ENCODE measurements around the gene PRTFDC1. TPM values are rescaled to one million over a fixed set of nuclear protein-coding genes. Genes with fewer than 3 reads are reported as not detected.
A peak's percentile ranks its signal among the peaks of the same experiment; 100 is the strongest.
"Not testable (repeated sequence)": the region's sequence is repeated elsewhere in the genome, so short reads cannot be mapped to it uniquely, and the experiment has no call there.

The PRTFDC1 gene
- total and polyA plus RNA-seq, 11 donors = 1.9 to 13.1 (median 4.6) TPM

- no peaks in the 10 kb centered on the region for H3K36me3 ChIP-seq
- peak; percentile 33 to 74 (median 63) for ATAC-seq
- TF ChIP-seq POLR2A (IDR thresholded peaks at IDR 0.05) = no peak
- TF ChIP-seq, protein P1, sequence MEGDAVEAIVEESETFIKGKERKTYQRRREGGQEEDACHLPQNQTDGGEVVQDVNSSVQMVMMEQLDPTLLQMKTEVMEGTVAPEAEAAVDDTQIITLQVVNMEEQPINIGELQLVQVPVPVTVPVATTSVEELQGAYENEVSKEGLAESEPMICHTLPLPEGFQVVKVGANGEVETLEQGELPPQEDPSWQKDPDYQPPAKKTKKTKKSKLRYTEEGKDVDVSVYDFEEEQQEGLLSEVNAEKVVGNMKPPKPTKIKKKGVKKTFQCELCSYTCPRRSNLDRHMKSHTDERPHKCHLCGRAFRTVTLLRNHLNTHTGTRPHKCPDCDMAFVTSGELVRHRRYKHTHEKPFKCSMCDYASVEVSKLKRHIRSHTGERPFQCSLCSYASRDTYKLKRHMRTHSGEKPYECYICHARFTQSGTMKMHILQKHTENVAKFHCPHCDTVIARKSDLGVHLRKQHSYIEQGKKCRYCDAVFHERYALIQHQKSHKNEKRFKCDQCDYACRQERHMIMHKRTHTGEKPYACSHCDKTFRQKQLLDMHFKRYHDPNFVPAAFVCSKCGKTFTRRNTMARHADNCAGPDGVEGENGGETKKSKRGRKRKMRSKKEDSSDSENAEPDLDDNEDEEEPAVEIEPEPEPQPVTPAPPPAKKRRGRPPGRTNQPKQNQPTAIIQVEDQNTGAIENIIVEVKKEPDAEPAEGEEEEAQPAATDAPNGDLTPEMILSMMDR (IDR thresholded peaks at IDR 0.05) = no peak
- no peak for DNase-seq
- H3K27me3 ChIP-seq = no peaks in the 10 kb centered on the region
- no peaks in the 10 kb centered on the region for H3K9me3 ChIP-seq
- no peak overlapping the region for H3K4me3 ChIP-seq
- peak overlapping the region; percentile 39 to 86 (median 74) for H3K27ac ChIP-seq
- intact Hi-C loops (cut with DNase I) = loop anchor here in 3 of 10 donors (10.0 kb wide), 2 partner anchors 233 to 313 kb away; partner anchors contain the start of gene ARHGAP21 (in 3 of the 3)
- 60 to 71% (median 69%) methylated on average over 4 of the region's 4 CpGs for WGBS, 4 donors
- H3K4me1 ChIP-seq = peaks cover 0 to 20% (median 4%) of the 10 kb centered on the region in 12 donors
Observed at GRCh38 chr10:24958091-24958720, 5.8 kb upstream of the PRTFDC1 start.

DNA sequence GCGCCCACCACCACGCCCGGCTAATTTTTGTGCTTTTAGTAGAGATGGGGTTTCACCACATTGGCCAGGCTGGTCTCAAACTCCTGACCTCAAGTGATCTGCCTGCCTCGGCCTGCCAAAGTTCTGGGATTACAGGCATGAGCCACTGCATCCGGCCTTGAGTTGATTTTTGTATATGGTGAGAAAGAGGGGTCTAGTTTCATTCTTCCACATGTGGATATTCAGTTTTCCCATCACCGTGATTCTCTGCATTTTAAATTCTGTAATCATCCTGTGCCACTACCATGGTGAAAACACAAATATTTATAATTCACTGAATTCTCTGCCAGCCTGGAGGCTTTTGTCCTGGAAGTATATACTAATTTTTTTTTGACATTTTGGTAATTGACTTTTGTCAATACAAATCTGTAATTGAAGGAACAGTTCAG is 5.2 kb upstream of the PRTFDC1 start:
- intact Hi-C loops (cut with DNase I) = loop anchor here in 3 of 10 donors (10.0 kb wide), 2 partner anchors 233 to 313 kb away; partner anchors contain the start of gene ARHGAP21 (in 3 of the 3)
- Histone ChIP-seq H3K27ac (peak overlapping the region in 10 of 12 donors; percentile 16 to 86 (median 72)), H3K4me1 (peaks cover 0 to 22% (median 6%) of the 10 kb centered on the region in 12 donors)
- not testable (repeated sequence) for DNase-seq, H3K9me3 ChIP-seq, H3K27me3 ChIP-seq, H3K4me3 ChIP-seq, H3K36me3 ChIP-seq, ATAC-seq
- 81 to 90% (median 84%) methylated on average over 6 of the region's 6 CpGs for WGBS, 4 donors

DNA sequence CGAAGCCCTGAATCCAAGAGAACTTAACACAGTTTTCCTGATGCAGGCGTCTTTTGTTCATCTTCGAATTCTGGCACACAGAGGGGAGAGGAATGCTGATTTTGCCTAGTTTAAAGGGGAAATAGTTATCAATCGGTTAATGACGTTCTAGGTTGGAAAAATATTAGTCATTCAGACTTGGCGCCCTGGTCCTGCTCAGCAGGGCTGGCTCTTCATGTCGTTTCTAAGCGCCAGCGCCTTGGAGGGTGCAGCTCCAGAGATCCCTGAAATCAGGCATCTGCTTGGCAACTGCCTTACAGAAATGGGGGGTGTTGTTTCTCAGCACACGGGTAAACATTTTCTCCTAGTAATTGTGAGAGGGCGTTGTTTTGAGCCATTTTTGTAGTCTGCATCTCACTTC is 1.3 kb upstream of the PRTFDC1 start:
- H3K36me3 ChIP-seq = no peaks in the 10 kb centered on the region
- H3K9me3 ChIP-seq = no peaks in the 10 kb centered on the region
- H3K4me3 ChIP-seq = peak overlapping the region in 6 of 12 donors; percentile 62 to 71 (median 66)
- 82 to 88% (median 86%) methylated on average over 11 of the region's 11 CpGs for WGBS, 4 donors
- no peak for TF ChIP-seq POLR2A (IDR thresholded peaks at IDR 0.05)
- ATAC-seq (peak in 2 of 4 donors; percentile 14 to 32), DNase-seq (peak in 1 of 5 donors; percentile 29)
- intact Hi-C loops (cut with DNase I) = loop anchor here in 7 of 10 donors (2.0 to 10.0 kb wide), 6 partner anchors 226 to 311 kb away; partner anchors contain the start of gene ARHGAP21 (in 5 of the 7)
- H3K4me1 ChIP-seq = peaks cover 0 to 23% (median 10%) of the 10 kb centered on the region in 12 donors
- peak overlapping the region in 10 of 12 donors; percentile 21 to 86 (median 79) for H3K27ac ChIP-seq
- H3K27me3 ChIP-seq = no peaks in the 10 kb centered on the region

DNA sequence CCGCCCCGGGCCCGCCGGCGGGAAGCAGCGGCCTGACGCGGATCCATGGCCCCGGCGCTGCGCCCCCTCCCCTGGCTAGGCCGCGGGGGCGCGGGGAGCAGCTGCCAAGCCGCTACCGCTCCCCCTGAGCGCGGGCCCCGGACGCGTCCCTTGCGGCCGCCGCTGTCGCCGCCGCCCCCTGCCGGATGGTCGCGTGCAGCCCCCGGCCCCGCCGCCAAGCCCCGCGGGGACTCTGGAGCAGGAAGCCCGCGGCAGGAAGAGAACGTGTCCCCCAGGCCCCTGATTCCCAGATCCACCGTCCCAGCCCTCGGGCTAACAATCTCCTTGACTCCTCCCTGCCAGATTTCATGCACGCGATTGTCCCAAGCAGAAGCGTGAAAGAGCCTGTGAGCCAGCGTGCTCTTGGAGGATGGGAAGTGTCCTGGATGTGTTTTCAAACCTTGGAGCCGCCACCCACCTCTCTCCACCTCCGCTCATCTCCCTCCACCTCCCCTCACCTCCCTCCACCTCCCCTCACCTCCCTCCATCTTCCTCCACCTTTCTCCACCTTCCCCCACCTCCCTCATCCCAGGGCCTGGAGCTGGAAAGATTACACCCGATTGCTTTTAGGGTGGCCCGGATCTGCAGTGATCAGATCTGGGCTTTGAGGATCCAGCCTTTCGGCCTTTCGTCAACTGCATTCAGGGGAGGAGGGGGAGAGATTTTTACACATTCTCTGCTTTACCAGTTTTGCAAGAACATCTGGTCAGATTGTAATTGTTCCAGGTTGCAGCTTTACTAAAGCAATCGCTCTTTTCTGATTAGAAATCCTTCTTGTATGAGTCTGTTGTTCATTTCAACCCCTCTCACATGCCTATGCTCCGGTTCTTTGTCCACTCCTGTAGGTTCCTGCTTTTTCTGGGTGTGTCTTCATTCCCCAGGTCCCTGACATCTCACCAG is 570 bp upstream of the PRTFDC1 start:
- peaks cover 0 to 28% (median 12%) of the 10 kb centered on the region in 12 donors for H3K4me1 ChIP-seq
- no peaks in the 10 kb centered on the region for H3K27me3 ChIP-seq
- ATAC-seq (peak; percentile 18 to 65 (median 58)), DNase-seq (peak; percentile 47 to 79 (median 57))
- H3K9me3 ChIP-seq = no peaks in the 10 kb centered on the region
- TF ChIP-seq POLR2A (IDR thresholded peaks at IDR 0.05) = no peak
- TF ChIP-seq, protein P1 (IDR thresholded peaks at IDR 0.05) = peak in 10 of 12 donors; percentile 20 to 57 (median 46)
- intact Hi-C loops (cut with DNase I) = loop anchor here in 7 of 10 donors (2.0 to 10.0 kb wide), 6 partner anchors 226 to 311 kb away; partner anchors contain the start of gene ARHGAP21 (in 5 of the 7)
- no peaks in the 10 kb centered on the region for H3K36me3 ChIP-seq
- peak overlapping the region; percentile 47 to 73 (median 64) for H3K4me3 ChIP-seq
- H3K27ac ChIP-seq = peak overlapping the region; percentile 21 to 86 (median 79)
- WGBS, 4 donors = 6 to 31% (median 10%) methylated on average over 12 to 53 of the region's 53 CpGs

All from heart left ventricle (tissue), 16 donors.